HCT116 (cell line): ENCODE measurements around the gene PREX1. TPM values are rescaled to one million over a fixed set of nuclear protein-coding genes. Genes with fewer than 3 reads are reported as not detected.

Experiments used
- ATAC-seq: fragments of 200-7000 bp; cut with Tn5 transposase; 2 replicates; pipeline ENCODE4 v1.9.1; 2020; ENCODE audit warnings: mild to moderate bottlenecking, moderate library complexity
- BruUV-seq: library from RNA; stranded (reverse); fragments of 400-500 nt; replicated peaks from 2 replicates; lab custom pipeline; 2021; lab: Mats Ljungman, UMichigan
- CTCF ChIA-PET: fragments of 300-600 bp; sonication (Branson Sonifier 250); formaldehyde crosslinking; loops from one replicate; lab custom pipeline; 2021; ENCODE audit warnings: antibody characterized with exemption; lab: Charles Lee
- POLR2A ChIA-PET: fragments of 300-600, 350-600 bp; sonication (Branson Sonifier 250); formaldehyde crosslinking; loops from one replicate; lab custom pipeline; 2021; ENCODE audit warnings: antibody characterized with exemption; lab: Charles Lee
- RAD21 ChIA-PET, 2 experiments: fragments of 300-600 bp; sonication (Branson Sonifier 250); formaldehyde crosslinking; loops; one replicate each; lab custom pipeline; 2023; ENCODE audit warnings: low total read pairs in 2 of 2; ENCODE audit not compliant: uncharacterized antibody in 2 of 2, unreplicated experiment in 2 of 2, low non-redundant PET in 1 of 2; lab: Charles Lee
- DNase-seq: peaks from one replicate; pipeline ENCODE4 v3.0.0-alpha.2; 2010; ENCODE audit warnings: low read depth, low spot score
- H2AFZ ChIP-seq: fragments of 200-600 bp; shearing (Covaris generic), sonication (generic); 2 replicates; pipeline ENCODE4 v1.6.1; 2017; ENCODE audit warnings: low read depth, mixed run types, mixed read lengths, antibody characterized with exemption, low read length; ENCODE audit not compliant: poor library complexity, severe bottlenecking
- H3K27ac ChIP-seq: 2 replicates; pipeline ENCODE4 v1.5.1; 2012; ENCODE audit warnings: low read depth, low read length
- H3K27me3 ChIP-seq: fragments of 200-600 bp; sonication (generic); 2 replicates; pipeline ENCODE4 v1.6.1; 2016; ENCODE audit warnings: mixed run types, low read length, mixed read lengths; ENCODE audit not compliant: insufficient read depth
- H3K36me3 ChIP-seq, 2 experiments: fragments of 200-500 bp in 1 of 2; fragments of 200-600 bp in 1 of 2; sonication (Bioruptor generic) in 1 of 2; sonication (generic) in 1 of 2; 2 replicates each; pipeline versions ENCODE4 v1.5.1 to v1.6.1; 2014 to 2016; ENCODE audit warnings: low read length in 2 of 2, inconsistent platforms in 1 of 2, mixed read lengths in 1 of 2, mixed run types in 1 of 2; ENCODE audit not compliant: insufficient read depth in 2 of 2, control insufficient read depth in 1 of 2
- H3K4me1 ChIP-seq, 2 experiments: fragments of 200-600 bp in 1 of 2; sonication (generic) in 1 of 2; 2 replicates each; pipeline versions ENCODE4 v1.5.1 to v1.6.1; 2012 to 2017; ENCODE audit warnings: low read length in 2 of 2, inconsistent platforms in 1 of 2, mild to moderate bottlenecking in 1 of 2, mixed read lengths in 1 of 2, mixed run types in 1 of 2, moderate library complexity in 1 of 2; ENCODE audit not compliant: insufficient read depth in 2 of 2, control insufficient read depth in 1 of 2
- H3K4me2 ChIP-seq: fragments of 200-600 bp; sonication (generic); 2 replicates; pipeline ENCODE4 v1.6.1; 2017; ENCODE audit warnings: mixed run types, low read length, mixed read lengths
- H3K4me3 ChIP-seq, 2 experiments: fragments of 200-600 bp in 1 of 2; sonication (generic) in 1 of 2; replicated peaks in 1 of 2; 2 replicates each; pipeline ENCODE4 v1.5.1; 2011 to 2016; ENCODE audit warnings: low read length in 2 of 2, control low read depth in 1 of 2, low read depth in 1 of 2, mild to moderate bottlenecking in 1 of 2, mixed read lengths in 1 of 2, mixed run types in 1 of 2
- H3K79me2 ChIP-seq: fragments of 200-600 bp; sonication (generic); 2 replicates; pipeline ENCODE4 v1.6.1; 2017; ENCODE audit warnings: mild to moderate bottlenecking, mixed run types, low read length, moderate library complexity, mixed read lengths; ENCODE audit not compliant: insufficient read depth
- H3K9ac ChIP-seq: fragments of 200-600 bp; sonication (generic); 2 replicates; pipeline ENCODE4 v1.6.1; 2016; ENCODE audit warnings: low read length, mixed read lengths
- H3K9me2 ChIP-seq: fragments of 200-600 bp; sonication (generic), shearing (Covaris generic); 2 replicates; pipeline ENCODE4 v1.6.1; 2017; ENCODE audit warnings: mixed run types, mild to moderate bottlenecking, moderate library complexity; ENCODE audit not compliant: insufficient read depth
- H3K9me3 ChIP-seq, 2 experiments: fragments of 200-500 bp in 1 of 2; fragments of 200-600 bp in 1 of 2; sonication (Bioruptor generic) in 1 of 2; sonication (generic) in 1 of 2; 2 replicates each; pipeline ENCODE4 v1.6.1; 2014 to 2017; ENCODE audit warnings: low read length in 2 of 2, mixed read lengths in 2 of 2, inconsistent platforms in 1 of 2, low read depth in 1 of 2, mild to moderate bottlenecking in 1 of 2, mixed run types in 1 of 2, moderate library complexity in 1 of 2; ENCODE audit not compliant: control insufficient read depth in 1 of 2, insufficient read depth in 1 of 2
- H4K20me1 ChIP-seq: fragments of 200-600 bp; sonication (generic), shearing (Covaris generic); 2 replicates; pipeline ENCODE4 v1.6.1; 2017; ENCODE audit warnings: mixed run types, mild to moderate bottlenecking, moderate library complexity; ENCODE audit not compliant: insufficient read depth
- ATF3 ChIP-seq: IDR thresholded peaks from 2 replicates; pipeline ENCODE4 v1.6.1; 2012
- CBX3 ChIP-seq: IDR thresholded peaks from 2 replicates; pipeline ENCODE4 v1.6.1; 2012; ENCODE audit warnings: low read depth
- EGR1 ChIP-seq: IDR thresholded peaks from 2 replicates; pipeline ENCODE4 v1.6.1; 2012; ENCODE audit warnings: low read depth
- EZH2 ChIP-seq: fragments of 200-600 bp; sonication (generic); IDR thresholded peaks from 2 replicates; pipeline ENCODE4 v1.6.1; 2017; ENCODE audit warnings: antibody characterized with exemption, mixed run types
- EZH2phosphoT487 ChIP-seq: fragments of 200-600 bp; IDR thresholded peaks from 2 replicates; pipeline ENCODE4 v1.6.1; 2018; ENCODE audit warnings: antibody characterized with exemption, borderline replicate concordance
- FOSL1 ChIP-seq: IDR thresholded peaks from 2 replicates; pipeline ENCODE4 v1.6.1; 2012; ENCODE audit warnings: low read depth
- JUND ChIP-seq: IDR thresholded peaks from 2 replicates; pipeline ENCODE4 v1.6.1; 2012
- POLR2AphosphoS5 ChIP-seq: IDR thresholded peaks from 2 replicates; pipeline ENCODE4 v1.6.1; 2011; ENCODE audit warnings: mild to moderate bottlenecking, low read depth, low read length, moderate library complexity
- RAD21 ChIP-seq: IDR thresholded peaks from 2 replicates; pipeline ENCODE4 v1.6.1; 2012; ENCODE audit warnings: low read depth, mild to moderate bottlenecking
- SIN3A ChIP-seq: IDR thresholded peaks from 2 replicates; pipeline ENCODE4 v1.6.1; 2012; ENCODE audit warnings: low read depth
- SP1 ChIP-seq: IDR thresholded peaks from 2 replicates; pipeline ENCODE4 v1.6.1; 2012; ENCODE audit warnings: low read depth
- SRF ChIP-seq: IDR thresholded peaks from 2 replicates; pipeline ENCODE4 v1.6.1; 2012; ENCODE audit warnings: low read depth
- TCF7L2 ChIP-seq: IDR thresholded peaks from 2 replicates; pipeline ENCODE4 v1.7.0; 2011; ENCODE audit warnings: borderline replicate concordance, inconsistent platforms; ENCODE audit not compliant: insufficient read depth, insufficient read length; ENCODE audit errors: extremely low read depth
- YY1 ChIP-seq: IDR thresholded peaks from 2 replicates; pipeline ENCODE4 v1.6.1; 2011; ENCODE audit warnings: low read length, low read depth, moderate library complexity, mild to moderate bottlenecking; ENCODE audit not compliant: insufficient replicate concordance; ENCODE audit errors: extremely low read depth
- ZFX ChIP-seq: fragments of 450-650 bp; IDR thresholded peaks from 2 replicates; pipeline ENCODE4 v1.6.1; 2017
- ZNF274 ChIP-seq: fragments of 200-500 bp; sonication (Bioruptor generic); IDR thresholded peaks from 2 replicates; pipeline ENCODE4 v1.6.1; 2014; ENCODE audit warnings: mild to moderate bottlenecking, low read depth, low read length, inconsistent platforms
- intact Hi-C: fragments of 100-400 bp; cut with micrococcal nuclease; formaldehyde crosslinking; loops from 2 replicates; pipeline ENCODE4 v1.10.0; 2022
- total RNA-seq: library from RNA; stranded (reverse); gene quantifications from one replicate; pipeline ENCODE4 v1.2.1, GENCODE V29; 2021; ENCODE audit not compliant: unreplicated experiment
- TF ChIP-seq, protein P1 (sequence below): IDR thresholded peaks from 2 replicates; pipeline ENCODE4 v1.6.1; 2012
- TF ChIP-seq, protein P2 (sequence below): IDR thresholded peaks from 2 replicates; pipeline ENCODE4 v1.6.1; 2012; ENCODE audit warnings: low read depth

Gene PREX1
- total RNA-seq, 1 experiment from 2014 or later, result 6.1 TPM

DNA sequence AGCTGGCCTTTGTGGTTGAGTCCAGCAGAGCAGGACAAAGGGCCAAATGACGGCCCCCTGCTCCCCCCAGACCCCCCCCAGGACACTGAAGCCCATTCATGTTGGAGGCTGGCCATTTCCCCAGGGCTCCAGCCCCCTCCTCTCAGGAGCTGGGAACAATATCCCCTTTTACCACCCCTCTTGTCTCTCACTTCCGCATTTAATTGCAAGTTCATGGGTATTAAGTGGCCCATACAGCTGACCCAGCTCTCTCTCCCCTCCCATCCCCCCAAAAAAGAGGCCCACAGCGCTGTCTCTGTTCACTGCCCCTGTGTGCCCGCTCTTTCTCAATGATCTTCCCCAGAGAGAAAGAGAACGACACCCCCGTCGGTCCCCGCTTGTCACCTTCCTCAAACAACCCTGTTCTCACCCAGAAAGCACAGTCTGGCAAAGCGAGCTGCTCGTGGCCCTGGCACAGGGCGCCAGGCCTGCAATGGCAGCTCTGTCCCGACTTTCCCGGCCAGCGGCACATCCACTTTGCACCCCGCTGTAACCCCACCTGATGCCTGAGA lies 30.4 kb downstream of the PREX1 start:
- Histone ChIP-seq H3K4me1 (no peaks in the 10 kb centered on the region), H3K4me2 (no peak overlapping the region), H3K27ac (no peak overlapping the region), H4K20me1 (no peaks in the 10 kb centered on the region), H3K9me2 (no peaks in the 10 kb centered on the region), H3K9me3 (no peaks in the 10 kb centered on the region), H3K4me3 (no peak overlapping the region), H3K9ac (no peak overlapping the region), H3K27me3 (0 out of 2 replicates have a peak, but pooled peaks cover 3% of the 10 kb centered on the region), H3K79me2 (no peaks in the 10 kb centered on the region), H2AFZ (no peak overlapping the region), H3K36me3 (no peaks in the 10 kb centered on the region)
- intact Hi-C loops, result no loop called here
- ATAC-seq (no peak), DNase-seq (no peak)
- ChIA-PET RAD21 (no interaction called here), CTCF (interaction anchor here (0.8 kb wide), 1 partner anchor 140 kb away, joined by 3 read pairs; no protein-coding TSS in a partner anchor), POLR2A (interaction anchor here (0.5 kb wide), 1 partner anchor 77 kb away, joined by 3 read pairs; no protein-coding TSS in a partner anchor)
- TF ChIP-seq POLR2AphosphoS5 (no peak), JUND (no peak), SRF (no peak), ZNF274 (no peak), YY1 (no peak), CBX3 (no peak), RAD21 (no peak), ZFX (no peak), EZH2 (no peak), SP1 (no peak), EGR1 (no peak), SIN3A (no peak), ATF3 (no peak), TCF7L2 (no peak), EZH2phosphoT487 (no peak), FOSL1 (no peak)
- TF ChIP-seq, protein P1, sequence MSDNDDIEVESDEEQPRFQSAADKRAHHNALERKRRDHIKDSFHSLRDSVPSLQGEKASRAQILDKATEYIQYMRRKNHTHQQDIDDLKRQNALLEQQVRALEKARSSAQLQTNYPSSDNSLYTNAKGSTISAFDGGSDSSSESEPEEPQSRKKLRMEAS, result no peak
- TF ChIP-seq, protein P2, sequence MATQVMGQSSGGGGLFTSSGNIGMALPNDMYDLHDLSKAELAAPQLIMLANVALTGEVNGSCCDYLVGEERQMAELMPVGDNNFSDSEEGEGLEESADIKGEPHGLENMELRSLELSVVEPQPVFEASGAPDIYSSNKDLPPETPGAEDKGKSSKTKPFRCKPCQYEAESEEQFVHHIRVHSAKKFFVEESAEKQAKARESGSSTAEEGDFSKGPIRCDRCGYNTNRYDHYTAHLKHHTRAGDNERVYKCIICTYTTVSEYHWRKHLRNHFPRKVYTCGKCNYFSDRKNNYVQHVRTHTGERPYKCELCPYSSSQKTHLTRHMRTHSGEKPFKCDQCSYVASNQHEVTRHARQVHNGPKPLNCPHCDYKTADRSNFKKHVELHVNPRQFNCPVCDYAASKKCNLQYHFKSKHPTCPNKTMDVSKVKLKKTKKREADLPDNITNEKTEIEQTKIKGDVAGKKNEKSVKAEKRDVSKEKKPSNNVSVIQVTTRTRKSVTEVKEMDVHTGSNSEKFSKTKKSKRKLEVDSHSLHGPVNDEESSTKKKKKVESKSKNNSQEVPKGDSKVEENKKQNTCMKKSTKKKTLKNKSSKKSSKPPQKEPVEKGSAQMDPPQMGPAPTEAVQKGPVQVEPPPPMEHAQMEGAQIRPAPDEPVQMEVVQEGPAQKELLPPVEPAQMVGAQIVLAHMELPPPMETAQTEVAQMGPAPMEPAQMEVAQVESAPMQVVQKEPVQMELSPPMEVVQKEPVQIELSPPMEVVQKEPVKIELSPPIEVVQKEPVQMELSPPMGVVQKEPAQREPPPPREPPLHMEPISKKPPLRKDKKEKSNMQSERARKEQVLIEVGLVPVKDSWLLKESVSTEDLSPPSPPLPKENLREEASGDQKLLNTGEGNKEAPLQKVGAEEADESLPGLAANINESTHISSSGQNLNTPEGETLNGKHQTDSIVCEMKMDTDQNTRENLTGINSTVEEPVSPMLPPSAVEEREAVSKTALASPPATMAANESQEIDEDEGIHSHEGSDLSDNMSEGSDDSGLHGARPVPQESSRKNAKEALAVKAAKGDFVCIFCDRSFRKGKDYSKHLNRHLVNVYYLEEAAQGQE, result no peak
- BruUV-seq, result no TSS peak
